Activated T-cell treated with anti-CD3 and anti-CD28 coated beads for 48 hours (primary cell): ENCODE results near the gene KCNQ1.
A peak's percentile ranks its signal among the peaks of the same experiment; 100 is the strongest.

Source experiments
- DNase-seq: peaks from one replicate; pipeline ENCODE4 v3.0.0-alpha.2; 2020; ENCODE audit warnings: low read depth

KCNQ1 gene

GRCh38 chr11:2409611-2410468, 35.0 kb upstream of the KCNQ1 start:
- no peak for DNase-seq

GRCh38 chr11:2410616-2411015, 34.2 kb upstream of the KCNQ1 start:
- no peak for DNase-seq

- DNase-seq, result no peak
These were observed 33.1 kb upstream of the KCNQ1 start for GRCh38 chr11:2411446-2412305.

- DNase-seq, result no peak
These were observed 32.5 kb upstream of the KCNQ1 start for GRCh38 chr11:2412323-2412722.

GRCh38 chr11:2413742-2414579, 30.8 kb upstream of the KCNQ1 start:
- DNase-seq, result no peak

GRCh38 chr11:2414616-2415015, 30.2 kb upstream of the KCNQ1 start:
- DNase-seq, result no peak

GRCh38 chr11:2415171-2415570, 29.6 kb upstream of the KCNQ1 start:
- no peak for DNase-seq

GRCh38 chr11:2415601-2416380, 29.0 kb upstream of the KCNQ1 start:
- DNase-seq, result no peak

- DNase-seq, result no peak
These were observed 28.0 kb upstream of the KCNQ1 start for GRCh38 chr11:2416765-2417164.

- DNase-seq, result no peak
These were observed 26.7 kb upstream of the KCNQ1 start for GRCh38 chr11:2417856-2418692.

- no peak for DNase-seq
These were observed 26.0 kb upstream of the KCNQ1 start for GRCh38 chr11:2418693-2419360.

- DNase-seq, result peak; percentile 61
These were observed 24.9 kb upstream of the KCNQ1 start for GRCh38 chr11:2419638-2420501.

- peak; percentile 66 for DNase-seq
These were observed 24.1 kb upstream of the KCNQ1 start for GRCh38 chr11:2420502-2421225.

- no peak for DNase-seq
These were observed 23.4 kb upstream of the KCNQ1 start for GRCh38 chr11:2421226-2421994.

- DNase-seq, result no peak
These were observed 22.8 kb upstream of the KCNQ1 start for GRCh38 chr11:2421996-2422395.

GRCh38 chr11:2422461-2423156, 22.2 kb upstream of the KCNQ1 start:
- DNase-seq, result no peak
